GM18517 (cell line): ENCODE results near the gene UFC1.
"Not testable (repeated sequence)": the region's sequence is repeated elsewhere in the genome, so short reads cannot be mapped to it uniquely, and the experiment has no call there.

Source experiments
- ATAC-seq: cut with Tn5 transposase; IDR thresholded peaks from one replicate; pipeline ENCODE4 v1.9.1; 2021; ENCODE audit warnings: mild to moderate bottlenecking, moderate library complexity; ENCODE audit not compliant: unreplicated experiment

The UFC1 gene

GRCh38 chr1:161153682-161154337, at the start of gene UFC1:
Gene UFC1, plus strand, starts transcription at chr1:161153978. Its CDS starts 20 bp downstream, at chr1:161153998.
- ATAC-seq = peak; percentile 76

DNA sequence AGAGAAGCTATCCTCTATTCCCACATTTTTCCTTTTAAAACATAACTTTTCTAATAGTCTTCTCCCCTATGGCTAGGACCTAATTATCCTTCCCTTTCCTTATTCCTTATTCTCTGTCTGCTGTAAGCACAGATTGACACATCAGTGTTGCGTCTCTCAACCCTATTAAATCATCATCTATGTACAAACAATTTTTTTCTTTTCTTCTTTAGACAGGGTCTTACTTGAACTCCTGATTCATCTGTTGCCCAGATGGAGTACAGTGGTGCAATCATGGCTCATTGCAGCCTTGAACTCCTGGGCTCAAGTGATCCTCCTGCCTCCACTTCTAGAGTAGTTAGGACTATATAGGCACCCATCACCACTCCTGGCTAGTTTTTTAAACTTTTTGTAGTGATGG, 47.3 kb upstream of the UFC1 start:
- ATAC-seq = no peak

DNA sequence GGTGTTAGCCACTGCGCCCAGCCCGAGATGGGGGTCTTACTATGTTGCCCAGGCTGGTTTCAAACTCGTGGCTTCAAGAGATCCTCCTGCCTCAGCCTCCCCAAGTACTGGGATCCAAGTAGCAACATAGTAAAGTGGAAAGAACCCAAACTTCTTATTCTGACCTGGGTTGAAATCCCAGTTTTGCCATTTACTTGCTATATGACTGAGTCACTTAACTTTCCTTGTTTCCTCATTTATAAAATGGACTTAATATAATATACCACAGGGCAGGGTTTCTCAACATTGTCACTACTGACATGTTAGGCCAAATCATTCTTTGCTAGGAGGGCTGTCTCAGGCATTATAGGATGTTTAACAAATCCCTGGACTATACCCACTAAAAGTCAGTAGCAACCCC, 42.7 kb upstream of the UFC1 start:
- no peak for ATAC-seq

DNA sequence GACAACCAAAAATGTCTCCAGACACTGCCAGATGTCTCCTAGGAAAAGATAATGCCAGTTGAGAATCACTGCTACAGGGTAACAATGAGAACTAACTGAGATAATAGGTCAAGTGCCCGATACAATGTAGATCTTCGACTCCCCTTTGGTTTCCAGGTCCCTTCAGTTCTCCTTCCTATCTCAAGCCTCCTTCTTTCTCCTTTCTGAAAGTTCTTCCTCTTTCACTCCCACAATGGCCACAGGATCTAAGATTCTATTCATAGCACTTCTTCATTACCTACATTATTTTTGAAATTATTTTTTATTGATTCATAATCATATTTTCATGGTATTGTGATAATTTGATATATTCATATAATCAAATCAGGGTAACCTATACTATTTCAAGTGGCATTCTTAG, 42.3 kb upstream of the UFC1 start:
- ATAC-seq = no peak

GRCh38 chr1:161113915-161114314, 39.9 kb upstream of the UFC1 start:
- ATAC-seq = no peak

- no peak for ATAC-seq
Observed at GRCh38 chr1:161114556-161114955, 39.2 kb upstream of the UFC1 start.

- ATAC-seq = no peak
Observed at GRCh38 chr1:161115132-161115711, 38.6 kb upstream of the UFC1 start.

- not testable (repeated sequence) for ATAC-seq
Observed at GRCh38 chr1:161115961-161116360, 37.8 kb upstream of the UFC1 start.

DNA sequence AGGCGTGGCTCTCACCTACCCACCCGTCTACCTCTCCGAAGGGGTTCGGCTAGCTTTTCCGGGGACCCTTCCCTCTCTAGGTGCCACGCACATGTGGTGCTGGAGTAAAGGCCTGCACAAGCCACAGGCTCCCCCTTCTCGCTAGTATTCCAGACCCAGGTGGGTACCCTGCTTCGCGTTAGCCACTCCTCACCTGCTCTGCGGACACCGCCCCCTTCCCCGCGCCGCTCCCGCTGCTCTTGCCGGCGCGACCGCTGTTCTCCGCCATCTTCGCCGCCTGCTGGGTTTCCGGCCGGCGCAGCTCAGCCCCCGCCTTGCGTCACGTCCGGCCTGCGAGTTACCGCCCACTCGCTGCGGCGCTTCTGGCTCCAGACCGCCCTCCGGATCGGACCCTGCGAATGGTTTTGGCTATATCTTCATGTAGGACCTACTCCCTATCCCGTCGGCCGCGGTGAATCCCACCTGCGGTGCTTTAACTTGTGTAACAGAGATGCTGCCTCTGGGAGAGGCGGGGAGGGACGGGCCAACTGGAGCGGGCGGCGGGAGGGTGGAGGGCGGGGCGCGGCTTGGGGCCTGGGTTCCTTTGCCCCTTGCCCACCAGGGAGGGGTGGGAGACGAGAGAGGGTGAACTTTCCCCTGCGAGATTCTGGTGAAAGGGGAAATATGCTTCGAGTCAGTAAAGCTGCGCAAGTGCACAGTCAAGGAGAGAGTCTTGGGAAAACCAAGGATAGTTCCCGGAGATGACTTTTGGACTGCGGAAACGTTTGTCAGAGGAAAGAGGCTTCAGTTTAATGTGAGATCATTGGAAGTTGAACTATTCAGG, 35.8 kb upstream of the UFC1 start, which contains the start of the genes NIT1 and PFDN2:
NIT1 (plus strand) TSS at position 347 of the 823 bp plus-strand sequence; CDS start at position 419, 72 bp downstream.
PFDN2 (minus strand) TSS at position 279 of the 823 bp plus-strand sequence; CDS start at position 268, 11 bp downstream.
- peak; percentile 64 for ATAC-seq

GRCh38 chr1:161119092-161119903, 34.5 kb upstream of the UFC1 start:
- peak; percentile 52 for ATAC-seq

DNA sequence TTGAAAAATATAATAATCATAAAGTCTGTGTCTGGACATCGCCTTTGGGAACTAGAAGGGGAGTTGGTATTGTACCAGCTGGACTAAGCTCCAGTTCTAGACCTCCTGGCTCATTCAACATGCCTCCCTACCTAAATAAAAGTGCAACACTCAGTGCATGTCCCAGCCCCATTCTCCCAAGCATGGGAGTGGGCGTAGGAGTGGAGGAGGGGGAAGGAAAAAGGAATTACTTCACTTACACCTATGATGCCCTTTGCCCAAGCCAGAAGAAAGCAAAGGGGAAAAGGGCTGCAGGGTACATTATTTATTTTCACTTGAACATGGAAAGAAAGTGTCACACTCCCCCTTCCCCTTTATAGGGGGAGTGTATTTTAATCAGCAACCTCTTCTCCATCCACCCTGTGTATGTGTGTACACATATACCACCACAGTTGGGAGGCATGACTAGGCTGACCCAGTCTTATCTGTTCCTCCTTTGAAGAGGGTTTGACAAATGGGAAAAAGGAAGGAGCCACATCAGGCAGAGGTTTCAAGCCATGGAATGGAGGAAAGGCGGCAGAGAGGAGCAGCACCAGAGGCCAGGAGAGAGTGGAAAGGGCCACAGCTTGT, 32.6 kb upstream of the UFC1 start:
- ATAC-seq = no peak

DNA sequence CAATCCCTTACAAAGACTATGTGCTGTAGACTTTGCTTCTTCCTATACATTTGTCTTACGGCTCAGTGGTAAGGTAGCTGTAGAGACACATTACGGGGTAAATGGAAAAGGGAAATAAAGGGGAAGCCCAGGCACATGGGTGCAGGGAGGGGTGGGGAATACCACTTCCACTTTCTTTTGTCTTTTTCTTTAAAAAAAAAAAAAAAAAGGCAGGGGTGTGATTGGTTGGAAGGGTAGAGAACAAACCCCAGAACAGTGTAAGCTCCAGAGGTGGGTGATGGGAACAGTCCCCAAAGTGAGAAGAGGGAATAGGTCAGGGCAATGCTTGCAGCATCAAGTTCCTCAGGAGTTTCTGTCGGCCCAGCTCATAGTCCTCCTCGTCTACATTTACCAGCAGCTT, 31.9 kb upstream of the UFC1 start:
- ATAC-seq = no peak

DNA sequence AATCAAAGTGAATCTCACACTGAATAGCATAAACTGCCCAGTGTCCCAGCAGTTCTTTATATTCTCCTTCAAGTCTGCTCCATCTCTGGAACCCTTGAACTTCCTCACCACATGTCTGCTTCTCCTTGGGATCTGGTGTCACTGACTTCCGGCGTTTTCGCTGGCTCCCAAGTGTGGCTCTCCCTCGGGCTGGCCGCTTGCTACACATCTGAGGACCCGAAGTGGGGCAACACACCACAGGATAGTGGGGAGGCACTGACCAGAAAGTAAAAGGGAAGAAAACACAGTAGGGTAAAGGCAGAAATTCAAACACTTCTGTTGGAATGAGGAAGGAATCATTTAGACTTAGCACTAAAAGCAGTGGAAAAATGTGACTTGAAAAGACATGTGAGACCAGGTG, 30.8 kb upstream of the UFC1 start:
- no peak for ATAC-seq

GRCh38 chr1:161127649-161128048, 26.1 kb upstream of the UFC1 start:
- no peak for ATAC-seq

DNA sequence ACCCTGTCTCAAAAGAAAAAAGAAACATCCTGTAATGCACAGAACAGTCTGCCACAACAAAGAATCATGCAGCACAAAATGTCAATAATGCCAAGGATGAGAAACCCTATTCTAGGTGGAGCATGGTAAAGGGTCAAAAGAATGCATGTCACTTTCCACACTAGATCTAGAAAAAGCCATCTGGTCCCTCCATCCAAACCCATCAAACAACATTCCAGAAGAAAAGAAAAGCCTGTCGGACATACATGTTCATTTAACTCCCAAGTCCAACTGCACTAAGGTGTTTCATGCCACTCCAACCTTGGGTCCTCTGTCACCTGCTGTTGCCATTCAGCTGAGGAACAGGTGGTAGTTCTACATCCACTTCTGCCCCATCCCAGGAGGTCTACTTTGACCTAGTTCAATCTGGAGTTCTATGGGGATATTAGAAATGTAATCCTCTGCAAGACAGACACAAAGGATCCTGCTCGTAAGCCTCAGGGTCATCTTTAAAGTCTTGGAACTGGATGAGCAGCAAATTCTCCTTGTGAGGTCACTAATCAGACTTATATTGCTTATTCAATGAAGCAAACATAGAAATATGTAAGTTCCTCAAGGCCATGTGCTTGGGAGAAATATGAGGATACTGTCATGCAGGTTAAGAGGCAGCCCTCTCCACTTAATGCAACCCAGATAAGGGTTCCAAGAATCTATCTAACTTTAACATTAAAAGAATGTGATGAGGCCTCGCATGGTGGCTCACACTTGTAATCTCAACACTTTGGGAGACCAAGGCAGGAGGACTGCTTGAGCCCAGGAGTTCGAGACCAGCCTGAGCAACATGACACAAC, 25.0 kb upstream of the UFC1 start:
- ATAC-seq = no peak

DNA sequence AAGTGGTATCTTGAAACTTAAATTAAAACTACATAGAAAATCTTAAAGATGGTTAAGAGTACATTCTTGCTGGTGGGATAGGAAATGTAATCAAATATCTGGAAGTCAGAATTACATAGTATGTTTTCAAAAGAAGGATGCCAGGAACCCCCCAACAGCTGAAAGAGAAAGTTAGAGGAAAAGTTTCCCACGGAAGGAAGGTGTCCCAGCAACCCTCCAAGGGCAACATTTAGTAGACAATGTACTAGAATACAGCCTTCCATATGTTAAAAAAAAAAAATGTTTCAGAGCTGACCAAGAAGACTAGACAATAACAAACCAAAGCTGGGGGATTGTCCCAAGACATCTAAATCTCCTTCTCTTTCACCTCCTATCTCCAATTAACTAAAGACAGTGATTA, 23.5 kb upstream of the UFC1 start:
- ATAC-seq = no peak

- ATAC-seq = no peak
Observed at GRCh38 chr1:161131523-161132409, 22.0 kb upstream of the UFC1 start.

DNA sequence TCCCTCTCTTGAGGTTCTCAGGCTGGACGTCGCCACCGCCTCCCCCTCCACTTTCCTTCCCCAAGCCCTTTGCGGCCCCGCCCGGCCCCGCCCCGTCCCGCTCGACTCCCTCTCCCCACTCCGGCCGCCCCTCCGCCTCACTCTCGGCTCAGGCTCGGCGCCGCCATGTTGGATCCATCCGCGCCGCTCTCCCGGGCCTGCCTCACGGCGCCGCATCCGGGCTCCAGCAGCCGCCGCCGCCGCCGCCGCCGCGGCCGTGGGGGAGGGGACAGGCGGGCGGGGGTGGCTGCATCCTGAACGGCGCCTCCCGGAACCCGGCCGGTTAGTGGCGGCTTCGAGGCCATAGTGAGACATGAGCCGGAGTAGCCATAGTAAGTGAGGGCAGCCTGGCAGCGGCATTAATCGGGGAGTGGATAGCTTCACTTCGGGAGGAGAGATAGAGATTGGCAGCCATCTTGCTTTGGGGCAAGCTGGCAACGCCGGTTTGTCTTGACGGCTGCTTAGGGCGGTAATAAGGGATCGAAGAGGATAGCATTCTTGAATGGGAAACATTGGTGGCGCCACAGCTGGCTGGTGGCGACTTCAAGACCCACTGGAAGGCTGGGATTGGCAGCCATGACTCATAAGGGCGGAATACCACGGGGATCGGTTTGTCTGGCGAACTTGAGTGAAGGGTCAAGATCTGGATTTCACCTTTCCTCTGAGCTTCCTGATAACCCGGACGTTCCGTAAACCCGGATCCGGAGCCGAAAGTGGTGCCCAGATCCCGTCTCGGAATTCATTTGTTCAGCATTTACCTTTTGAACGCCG, 21.2 kb upstream of the UFC1 start, which contains the start of gene DEDD:
DEDD (minus strand) TSS at position 258 of the 810 bp plus-strand sequence. CDS start 8,205 bp downstream, outside the sequence.
- peak; percentile 94 for ATAC-seq
